Measurements from ENCODE around the gene HOTAIR. TPM values are rescaled to one million over a fixed set of nuclear protein-coding genes. Genes with fewer than 3 reads are reported as not detected.

The HOTAIR gene
- total RNA-seq, 2 donors from 2014 or later = not detected

DNA sequence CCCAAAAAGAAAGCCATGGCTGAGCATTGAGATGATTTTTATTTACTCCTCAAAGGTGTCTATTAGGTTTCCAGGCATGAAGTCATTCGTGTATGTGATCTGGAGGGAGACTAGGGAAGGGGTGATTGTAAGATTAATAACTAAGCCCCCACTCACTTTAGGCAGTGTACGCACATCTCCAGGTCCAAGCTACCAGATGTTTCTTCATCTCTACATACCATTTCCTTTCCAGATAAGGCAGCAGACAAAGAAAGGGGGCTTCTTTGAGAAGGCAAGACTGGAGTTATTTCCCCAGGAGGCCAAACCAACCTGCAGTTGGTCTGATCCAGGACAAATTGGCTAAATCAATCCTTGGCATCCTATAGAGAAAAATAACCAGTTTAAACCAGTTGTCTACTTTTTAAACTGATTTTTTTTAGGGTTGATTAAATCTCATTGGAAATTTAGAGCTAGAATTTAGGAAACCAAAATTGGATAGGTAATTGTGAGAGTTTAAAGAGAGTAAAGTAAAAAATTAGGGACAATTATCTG is 32.2 kb downstream of the HOTAIR start:
- no peaks in the 10 kb centered on the region for H3K36me3 Mint-ChIP-seq
- DNase-seq (ENCODE audit: low spot score) (no peak), ATAC-seq (no peak)
- no peak overlapping the region for H3K4me3 Mint-ChIP-seq
- H3K9me3 Mint-ChIP-seq = no peaks in the 10 kb centered on the region
- no peak overlapping the region for H3K27ac Mint-ChIP-seq
- peaks cover 4% of the 10 kb centered on the region in 2 donors for H3K4me1 Mint-ChIP-seq (ENCODE audit: low read depth in 2 of 2)
- H3K27me3 Mint-ChIP-seq = peaks cover 63 to 77% of the 10 kb centered on the region in 2 donors

DNA sequence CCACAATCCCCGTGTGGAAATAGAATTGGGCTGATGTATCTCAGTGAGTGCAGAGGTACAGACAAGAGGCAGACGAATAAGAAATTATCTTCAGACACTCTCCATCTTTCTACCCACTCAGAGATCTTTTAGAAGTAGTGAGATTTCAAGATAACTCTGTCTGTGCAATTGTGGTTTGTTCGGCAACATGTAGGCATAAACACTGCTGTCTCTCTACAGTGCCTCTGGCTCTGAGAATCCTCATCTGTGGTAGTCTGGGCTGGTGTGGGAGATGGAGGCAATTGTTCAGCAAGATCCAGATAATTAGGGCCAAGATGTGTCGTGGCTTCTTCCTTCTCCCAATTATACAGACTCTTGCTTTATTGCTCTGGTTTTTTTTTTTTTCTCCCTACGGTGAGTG is 33.0 kb downstream of the HOTAIR start:
- Mint-ChIP-seq H3K27ac (no peak overlapping the region), H3K27me3 (peaks cover 68 to 84% of the 10 kb centered on the region in 2 donors), H3K36me3 (no peaks in the 10 kb centered on the region), H3K4me3 (no peak overlapping the region), H3K4me1 (ENCODE audit: low read depth in 2 of 2) (peaks cover 4% of the 10 kb centered on the region in 2 donors), H3K9me3 (no peaks in the 10 kb centered on the region)
- DNase-seq (ENCODE audit: low spot score) = no peak
- no peak for ATAC-seq

DNA sequence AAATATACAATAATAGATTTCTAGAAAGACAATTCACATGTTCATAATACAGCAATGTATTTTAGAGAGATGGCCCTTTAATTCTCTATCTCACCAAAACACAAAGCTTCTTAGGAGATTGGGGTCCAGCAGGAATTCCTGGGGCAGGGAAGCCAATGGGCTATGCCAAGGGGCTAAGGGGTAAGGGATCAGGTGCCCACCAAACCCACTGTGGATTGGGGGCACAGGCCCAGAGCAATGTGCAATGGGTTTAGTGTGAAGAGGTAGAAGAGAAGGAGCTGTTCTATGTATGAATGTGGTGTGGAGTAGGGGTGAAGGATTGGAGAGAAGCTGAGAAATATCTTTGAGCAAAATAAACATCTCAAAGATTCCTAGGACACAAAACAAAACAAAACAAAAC is 33.6 kb downstream of the HOTAIR start:
- peaks cover 4% of the 10 kb centered on the region in 2 donors for H3K4me1 Mint-ChIP-seq (ENCODE audit: low read depth in 2 of 2)
- ATAC-seq (no peak), DNase-seq (ENCODE audit: low spot score) (no peak)
- no peak overlapping the region for H3K4me3 Mint-ChIP-seq
- no peaks in the 10 kb centered on the region for H3K9me3 Mint-ChIP-seq
- H3K27me3 Mint-ChIP-seq = peaks cover 65 to 84% of the 10 kb centered on the region in 2 donors
- H3K27ac Mint-ChIP-seq = no peak overlapping the region
- H3K36me3 Mint-ChIP-seq = no peaks in the 10 kb centered on the region

DNA sequence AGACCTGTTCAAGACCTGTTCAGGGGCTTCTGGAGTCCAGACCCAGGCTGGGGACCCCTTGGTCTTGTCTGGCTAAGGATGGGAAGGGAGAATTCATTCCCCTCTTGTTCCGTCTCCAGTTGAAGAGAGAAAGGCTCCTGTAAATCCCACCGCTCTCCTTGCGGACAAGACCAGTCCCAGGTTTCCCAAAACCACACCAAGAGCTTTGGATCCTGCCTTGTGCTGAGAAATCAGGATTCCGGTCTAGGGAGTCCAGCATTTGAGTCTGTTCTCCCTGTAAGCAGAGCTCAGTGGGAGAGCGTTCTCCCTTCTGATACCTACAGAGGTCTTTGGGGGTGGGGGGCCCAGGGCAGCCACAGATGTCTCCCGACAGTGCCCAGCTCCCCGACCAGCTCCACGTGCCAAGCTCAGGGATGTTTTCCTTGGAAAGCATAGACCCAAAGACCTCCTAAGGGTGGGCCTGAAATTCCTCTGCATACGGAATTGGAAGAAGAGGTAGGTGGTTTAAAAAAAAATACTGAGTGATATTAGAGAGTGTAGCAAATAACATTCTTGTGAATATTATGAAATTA is 34.2 kb downstream of the HOTAIR start:
- no peaks in the 10 kb centered on the region for H3K36me3 Mint-ChIP-seq
- peaks cover 65 to 84% of the 10 kb centered on the region in 2 donors for H3K27me3 Mint-ChIP-seq
- no peak overlapping the region for H3K4me3 Mint-ChIP-seq
- DNase-seq (ENCODE audit: low spot score) (no peak), ATAC-seq (no peak)
- no peaks in the 10 kb centered on the region for H3K9me3 Mint-ChIP-seq
- H3K27ac Mint-ChIP-seq = no peak overlapping the region
- peaks cover 0 to 7% of the 10 kb centered on the region in 2 donors for H3K4me1 Mint-ChIP-seq (ENCODE audit: low read depth in 2 of 2)

DNA sequence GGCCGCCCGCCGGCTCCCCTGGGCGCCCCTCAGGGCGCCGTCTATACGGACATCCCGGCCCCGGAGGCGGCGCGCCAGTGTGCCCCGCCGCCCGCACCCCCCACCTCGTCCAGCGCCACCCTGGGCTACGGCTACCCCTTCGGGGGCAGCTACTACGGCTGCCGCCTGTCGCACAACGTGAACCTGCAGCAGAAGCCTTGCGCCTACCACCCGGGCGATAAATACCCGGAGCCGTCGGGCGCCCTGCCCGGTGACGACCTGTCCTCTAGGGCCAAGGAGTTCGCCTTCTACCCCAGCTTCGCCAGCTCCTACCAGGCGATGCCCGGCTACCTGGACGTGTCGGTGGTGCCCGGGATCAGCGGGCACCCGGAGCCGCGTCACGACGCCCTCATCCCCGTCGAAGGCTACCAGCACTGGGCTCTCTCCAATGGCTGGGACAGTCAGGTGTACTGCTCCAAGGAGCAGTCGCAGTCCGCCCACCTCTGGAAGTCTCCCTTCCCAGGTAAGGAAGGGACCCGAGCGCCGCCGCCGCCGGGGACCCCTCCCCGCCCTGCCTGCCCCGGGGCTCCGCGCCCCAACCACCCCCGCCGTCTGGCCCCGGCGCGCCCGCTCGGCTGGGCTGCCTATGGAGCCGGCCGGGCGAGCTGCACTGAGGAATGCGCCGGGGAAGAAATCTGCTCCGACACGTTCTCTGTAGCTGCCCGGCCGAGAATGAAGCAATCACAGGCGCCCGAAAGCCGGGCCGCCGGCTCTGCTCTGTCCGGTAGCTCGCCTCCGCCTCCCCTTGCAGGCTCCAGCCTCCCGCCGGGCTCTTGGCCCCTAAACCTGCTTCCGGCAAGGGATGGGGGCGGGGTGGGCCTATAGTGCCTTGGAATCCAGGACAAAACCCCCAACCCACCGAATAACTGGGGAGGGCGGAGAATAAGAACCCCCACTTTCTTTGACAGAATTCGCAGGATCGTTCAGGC is 35.3 kb downstream of the HOTAIR start:
- Mint-ChIP-seq H3K36me3 (no peaks in the 10 kb centered on the region), H3K9me3 (no peaks in the 10 kb centered on the region), H3K27me3 (peaks cover 67 to 84% of the 10 kb centered on the region in 2 donors), H3K4me1 (ENCODE audit: low read depth in 2 of 2) (peaks cover 0 to 7% of the 10 kb centered on the region in 2 donors), H3K4me3 (no peak overlapping the region), H3K27ac (no peak overlapping the region)
- DNase-seq (ENCODE audit: low spot score) = no peak
- ATAC-seq = no peak

DNA sequence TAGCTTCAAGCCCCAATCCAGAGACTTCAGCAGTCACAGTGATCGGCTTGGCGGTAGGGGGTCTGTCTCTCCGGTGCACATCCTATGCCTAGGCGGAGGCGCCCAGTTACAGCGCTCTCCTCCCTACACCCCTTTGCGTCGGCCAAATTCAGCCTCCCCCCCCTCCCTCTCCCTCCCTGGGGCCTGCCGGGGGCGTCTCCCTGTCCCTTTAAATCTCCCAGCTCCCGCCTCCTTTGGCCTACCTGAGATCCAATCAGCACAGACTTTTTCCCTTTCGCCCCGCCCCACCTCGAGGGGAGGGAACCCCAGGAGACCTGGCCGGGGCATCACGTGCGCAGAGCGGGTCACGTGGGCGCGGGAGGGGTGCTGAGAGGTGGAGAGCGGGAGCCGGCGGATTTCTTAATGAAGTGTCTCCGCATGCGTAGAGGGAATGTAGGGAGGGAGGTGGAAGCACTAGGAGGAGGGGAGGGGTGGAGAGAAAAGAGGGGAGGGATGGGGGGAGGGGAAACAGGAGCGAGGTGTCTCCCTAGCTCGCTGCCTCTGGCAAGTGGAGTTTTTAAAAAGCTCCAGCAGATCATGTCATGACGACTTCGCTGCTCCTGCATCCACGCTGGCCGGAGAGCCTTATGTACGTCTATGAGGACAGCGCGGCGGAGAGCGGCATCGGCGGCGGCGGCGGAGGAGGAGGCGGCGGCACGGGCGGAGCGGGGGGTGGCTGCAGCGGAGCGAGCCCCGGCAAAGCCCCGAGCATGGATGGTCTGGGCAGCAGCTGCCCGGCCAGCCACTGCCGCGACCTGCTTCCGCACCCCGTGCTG is 36.2 kb downstream of the HOTAIR start, which contains the start of gene HOXC13:
TSS of gene HOXC13 (plus strand) at position 506 of the 815 bp plus-strand sequence. CDS start at position 582, 76 bp downstream.
- DNase-seq (ENCODE audit: low spot score) (no peak), ATAC-seq (peak; percentile 52 to 62)
- Mint-ChIP-seq H3K27me3 (peaks cover 68 to 84% of the 10 kb centered on the region in 2 donors), H3K36me3 (no peaks in the 10 kb centered on the region), H3K4me1 (ENCODE audit: low read depth in 2 of 2) (peaks cover 0 to 7% of the 10 kb centered on the region in 2 donors), H3K9me3 (no peaks in the 10 kb centered on the region), H3K27ac (no peak within 1 kb of the TSS), H3K4me3 (no peak within 1 kb of the TSS)

DNA sequence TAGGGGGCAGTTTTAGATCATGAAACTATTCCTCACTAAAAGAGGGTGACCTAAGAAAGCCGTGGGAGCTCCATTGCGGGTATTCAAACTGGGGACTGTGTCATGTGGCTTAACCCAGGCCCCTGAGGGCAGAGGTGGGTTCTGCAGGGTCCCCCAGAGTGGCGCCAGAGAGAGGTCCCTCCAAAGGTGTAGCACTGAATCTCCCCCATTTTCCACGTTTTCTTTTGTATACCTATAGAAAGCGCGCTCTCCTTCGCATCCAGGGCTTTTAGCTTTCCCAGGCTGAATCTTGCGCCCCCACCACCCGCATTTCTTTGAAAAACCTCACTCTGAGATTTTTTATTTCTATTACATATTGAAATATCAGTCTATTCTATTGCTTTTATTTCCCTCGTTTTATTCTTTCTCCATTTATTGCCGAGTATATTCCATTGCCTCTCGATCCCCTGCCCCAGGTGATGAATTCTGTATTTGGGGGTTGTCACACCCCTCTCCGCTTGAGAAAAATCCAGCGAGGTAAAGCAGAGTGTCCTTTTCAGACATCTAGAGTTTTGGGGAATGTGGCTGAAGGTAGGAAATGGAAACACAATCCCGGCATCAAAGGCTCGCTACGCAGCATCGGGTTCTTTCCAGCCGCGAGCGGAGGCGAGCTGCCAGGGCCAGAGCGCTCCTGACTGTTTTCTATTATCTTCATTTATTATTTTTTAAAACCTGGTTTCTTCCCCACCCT is 37.0 kb downstream of the HOTAIR start:
- Mint-ChIP-seq H3K27me3 (peaks cover 69 to 84% of the 10 kb centered on the region in 2 donors), H3K27ac (no peak overlapping the region), H3K4me3 (no peak overlapping the region), H3K36me3 (no peaks in the 10 kb centered on the region), H3K4me1 (ENCODE audit: low read depth in 2 of 2) (peaks cover 0 to 7% of the 10 kb centered on the region in 2 donors), H3K9me3 (no peaks in the 10 kb centered on the region)
- DNase-seq (ENCODE audit: low spot score) = no peak
- ATAC-seq = no peak

DNA sequence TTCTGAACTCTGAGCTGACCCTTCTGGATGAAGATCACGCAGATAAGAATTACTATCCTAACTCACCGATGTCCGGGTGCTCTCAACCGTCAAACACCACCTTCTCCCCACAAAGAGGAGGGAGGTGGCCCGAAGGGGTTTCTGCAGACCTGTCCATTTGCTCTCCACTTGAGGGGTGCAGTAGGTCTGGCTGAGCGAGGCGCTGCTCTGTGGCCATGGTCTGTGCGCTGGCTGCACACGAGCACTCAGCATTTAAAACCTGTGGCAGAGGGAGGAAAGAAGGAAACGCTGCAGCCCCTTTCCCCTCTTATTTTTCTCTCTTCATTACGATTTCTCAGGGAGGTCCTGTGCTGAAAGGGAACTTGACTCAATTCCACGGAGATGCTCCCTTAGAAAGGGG is 37.7 kb downstream of the HOTAIR start:
- no peaks in the 10 kb centered on the region for H3K9me3 Mint-ChIP-seq
- peaks cover 71 to 84% of the 10 kb centered on the region in 2 donors for H3K27me3 Mint-ChIP-seq
- no peak overlapping the region for H3K4me3 Mint-ChIP-seq
- peaks cover 0 to 7% of the 10 kb centered on the region in 2 donors for H3K4me1 Mint-ChIP-seq (ENCODE audit: low read depth in 2 of 2)
- ATAC-seq = no peak
- no peak for DNase-seq (ENCODE audit: low spot score)
- H3K36me3 Mint-ChIP-seq = no peaks in the 10 kb centered on the region
- H3K27ac Mint-ChIP-seq = no peak overlapping the region

DNA sequence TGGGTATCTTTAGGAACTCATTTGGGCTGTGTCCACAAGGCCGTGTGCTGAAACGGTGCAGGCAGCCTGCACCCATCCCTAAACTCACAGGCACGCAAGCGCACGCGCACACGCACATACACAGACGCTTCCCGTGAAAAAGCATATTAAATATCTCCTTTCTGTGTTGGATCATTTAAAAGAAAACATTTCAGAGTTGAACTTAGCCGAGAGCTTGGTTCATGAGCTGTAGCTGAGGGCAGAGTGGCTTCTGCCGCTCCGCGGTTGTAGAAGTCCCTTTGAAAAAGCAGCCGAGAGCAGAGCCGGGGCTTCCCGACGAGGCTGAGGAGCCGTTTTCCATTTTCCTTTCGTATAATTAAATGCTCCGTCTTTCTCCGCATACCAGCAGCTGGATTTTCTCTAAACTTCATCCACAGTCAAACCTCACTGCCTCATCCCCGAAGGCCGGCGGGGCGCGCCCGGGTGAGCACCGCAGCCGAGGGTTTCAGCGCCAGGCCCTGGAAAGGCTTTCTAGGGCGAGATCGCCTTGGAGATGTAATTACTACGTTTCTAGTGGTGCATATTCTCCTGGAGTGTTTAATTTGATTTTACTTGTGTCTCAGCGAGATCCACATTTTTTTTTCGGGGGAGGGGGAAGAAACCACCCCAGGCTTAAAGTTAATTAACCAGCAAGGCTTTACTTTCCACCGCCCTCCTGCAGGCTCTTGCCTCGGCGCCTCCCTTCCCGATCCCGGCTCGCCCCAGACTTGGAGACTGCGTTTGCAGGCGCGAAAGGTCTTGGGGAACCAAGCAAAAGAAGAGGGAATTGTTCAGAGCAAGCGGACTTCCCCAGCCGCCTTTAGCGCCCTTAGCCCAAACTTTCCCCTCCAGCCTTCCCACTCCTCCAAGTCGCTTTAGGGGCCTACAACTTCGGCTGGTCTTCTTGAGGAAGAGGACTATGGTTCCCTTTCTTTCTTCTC is 39.1 kb downstream of the HOTAIR start:
- no peaks in the 10 kb centered on the region for H3K9me3 Mint-ChIP-seq
- no peak for DNase-seq (ENCODE audit: low spot score)
- H3K4me3 Mint-ChIP-seq = no peak overlapping the region
- ATAC-seq = no peak
- peaks cover 68 to 86% of the 10 kb centered on the region in 2 donors for H3K27me3 Mint-ChIP-seq
- peaks cover 0 to 5% of the 10 kb centered on the region in 2 donors for H3K4me1 Mint-ChIP-seq (ENCODE audit: low read depth in 2 of 2)
- H3K27ac Mint-ChIP-seq = no peak overlapping the region
- no peaks in the 10 kb centered on the region for H3K36me3 Mint-ChIP-seq

DNA sequence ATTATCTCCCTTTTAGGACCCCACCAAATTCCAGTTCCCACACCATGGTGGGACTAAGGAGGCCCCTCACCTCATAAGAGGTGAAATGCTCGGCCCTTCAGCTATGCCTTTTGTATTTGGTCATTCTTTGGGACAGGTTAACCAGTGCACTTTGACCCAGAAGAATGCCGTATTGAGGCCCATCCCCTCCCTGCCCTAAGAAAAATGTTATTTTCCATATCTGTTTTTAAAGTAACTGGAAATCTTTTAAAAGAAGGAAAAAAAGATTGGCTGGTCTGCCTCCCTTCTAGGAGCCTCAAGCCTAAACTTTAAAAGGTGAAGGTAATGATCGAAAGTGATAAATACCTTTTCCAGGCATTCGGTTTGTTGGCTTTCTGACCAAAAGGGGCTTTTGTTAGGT is 41.8 kb downstream of the HOTAIR start:
- Mint-ChIP-seq H3K9me3 (no peaks in the 10 kb centered on the region), H3K4me1 (ENCODE audit: low read depth in 2 of 2) (peaks cover 0 to 4% of the 10 kb centered on the region in 2 donors), H3K27ac (no peak overlapping the region), H3K27me3 (peaks cover 77 to 99% of the 10 kb centered on the region in 2 donors), H3K4me3 (no peak overlapping the region), H3K36me3 (no peaks in the 10 kb centered on the region)
- ATAC-seq = no peak
- DNase-seq (ENCODE audit: low spot score) = no peak

DNA sequence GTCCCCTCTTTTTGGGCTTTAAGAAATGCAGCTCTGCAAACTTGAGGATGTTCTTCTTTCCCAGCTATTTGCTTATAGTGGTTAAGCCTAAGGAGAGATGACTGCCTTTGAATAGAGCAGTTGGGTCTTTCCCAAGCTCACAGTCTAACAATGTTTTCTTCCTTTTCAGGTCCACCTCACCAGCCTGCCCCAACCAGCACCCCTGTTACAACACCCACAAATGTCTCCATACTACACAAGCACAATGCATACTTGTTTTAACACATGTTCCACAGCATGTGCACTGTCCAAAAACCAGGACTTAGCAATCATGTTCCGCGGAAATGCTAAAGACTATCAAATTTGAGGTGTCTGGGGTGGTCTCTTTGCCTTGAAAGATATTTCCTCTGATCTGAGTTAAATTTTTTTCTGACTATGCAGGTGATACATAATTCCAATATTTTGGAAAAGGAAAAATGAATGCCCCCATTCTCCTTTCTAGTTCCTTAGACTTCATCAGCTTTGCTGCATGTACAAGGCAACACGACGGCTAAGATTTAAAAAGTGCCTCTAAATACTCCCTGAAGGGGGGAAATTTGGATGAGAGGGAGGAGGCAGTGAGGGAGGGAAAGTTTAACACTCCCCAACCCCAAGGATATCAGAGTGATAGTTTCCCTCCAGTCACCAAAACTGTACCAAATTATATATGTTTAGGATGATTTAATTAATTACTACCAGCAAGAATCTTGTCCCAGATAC is 42.7 kb downstream of the HOTAIR start:
- Mint-ChIP-seq H3K27me3 (peaks cover 72 to 95% of the 10 kb centered on the region in 2 donors), H3K4me3 (no peak overlapping the region), H3K27ac (no peak overlapping the region), H3K4me1 (ENCODE audit: low read depth in 2 of 2) (peaks cover 0 to 3% of the 10 kb centered on the region in 2 donors), H3K9me3 (no peaks in the 10 kb centered on the region), H3K36me3 (no peaks in the 10 kb centered on the region)
- DNase-seq (ENCODE audit: low spot score) = no peak
- no peak for ATAC-seq

All from natural killer cell treated with Interleukin-12 subunit alpha and Interleukin-12 subunit beta and Interleukin-15 and Interleukin-18, amount 100 ng/mL, for 72 hours (primary cell).